Natural killer cell (primary cell): ENCODE measurements around the gene NRSN2. TPM values are rescaled to one million over a fixed set of nuclear protein-coding genes. Genes with fewer than 3 reads are reported as not detected.

Experiments
- ATAC-seq, 3 donors: fragments of 150-1000 bp in 2 of 3; fragments of 200-7000 bp in 1 of 3; cut with Tn5 transposase; 1 replicate in 1 of 3; 2 replicates in 2 of 3; pipeline ENCODE4 v1.10.0; 2021; ENCODE audit warnings: mild to moderate bottlenecking in 2 of 3, moderate library complexity in 2 of 3
- DNase-seq, 2 donors: peaks; one replicate each; pipeline versions ENCODE4 v3.0.0 to v3.0.0-alpha.2; 2013 to 2021; ENCODE audit warnings: mixed read lengths in 1 of 2
- H3K27ac ChIP-seq: one replicate; pipeline ENCODE4 v1.5.1; 2013; ENCODE audit warnings: mild to moderate bottlenecking, low read length
- H3K27me3 ChIP-seq: one replicate; pipeline ENCODE4 v1.6.1; 2013; ENCODE audit warnings: low read length; ENCODE audit not compliant: control insufficient read depth, insufficient read depth
- H3K36me3 ChIP-seq: one replicate; pipeline ENCODE4 v1.6.1; 2013; ENCODE audit warnings: low read length; ENCODE audit not compliant: control insufficient read depth, insufficient read depth
- H3K4me1 ChIP-seq: one replicate; pipeline ENCODE4 v1.6.1; 2013; ENCODE audit warnings: low read length; ENCODE audit not compliant: control insufficient read depth, insufficient read depth
- H3K4me3 ChIP-seq: one replicate; pipeline ENCODE4 v1.5.1; 2013; ENCODE audit warnings: low read length
- H3K9me3 ChIP-seq: one replicate; pipeline ENCODE4 v1.6.1; 2013; ENCODE audit warnings: low read length; ENCODE audit not compliant: control insufficient read depth, insufficient read depth
- H3K27ac Mint-ChIP-seq, 2 donors: one replicate each; pipeline ENCODE4 v1.8.0; 2022; ENCODE audit warnings: mild to moderate bottlenecking in 2 of 2, mixed read lengths in 2 of 2, moderate library complexity in 1 of 2
- H3K27me3 Mint-ChIP-seq, 2 donors: one replicate each; pipeline ENCODE4 v1.8.0; 2022; ENCODE audit warnings: low read depth in 2 of 2, mixed read lengths in 2 of 2
- H3K36me3 Mint-ChIP-seq: one replicate; pipeline ENCODE4 v1.8.0; 2022; ENCODE audit warnings: mixed read lengths
- H3K4me1 Mint-ChIP-seq, 2 donors: one replicate each; pipeline ENCODE4 v1.8.0; 2022; ENCODE audit warnings: mixed read lengths in 2 of 2
- H3K4me3 Mint-ChIP-seq: one replicate; pipeline ENCODE4 v1.8.0; 2022; ENCODE audit warnings: mild to moderate bottlenecking, moderate library complexity, mixed read lengths
- H3K9me3 Mint-ChIP-seq, 2 donors: one replicate each; pipeline ENCODE4 v1.8.0; 2022; ENCODE audit warnings: mixed read lengths in 2 of 2
- WGBS: methylation state at CpG from one replicate; pipeline ENCODE4 v1.1.7; 2013; ENCODE audit warnings: missing lambda C conversion rate; ENCODE audit not compliant: insufficient coverage; 5-methylcytosine and 5-hydroxymethylcytosine counted together
- intact Hi-C: fragments of 100-400 bp; cut with micrococcal nuclease; formaldehyde crosslinking; loops from one replicate; pipeline ENCODE4 v1.14.2; 2022
- total RNA-seq, 4 donors: library from RNA; stranded (reverse); fragments of 120-200 nt in 1 of 4; gene quantifications; one replicate each; pipeline versions ENCODE4 v1.2.3 to v1.2.4, GENCODE V29; 2013 to 2022
- TF ChIP-seq, protein P1 (sequence below): fragments of 200-600 bp; IDR thresholded peaks from one replicate; pipeline ENCODE4 v1.8.0; 2022; ENCODE audit warnings: antibody characterized with exemption

Gene NRSN2
- total RNA-seq, 3 donors from 2014 or later (not counting 1 experiment from before 2014, with no cell fraction given), result 6.6 to 9.3 (median 8.4) TPM

DNA sequence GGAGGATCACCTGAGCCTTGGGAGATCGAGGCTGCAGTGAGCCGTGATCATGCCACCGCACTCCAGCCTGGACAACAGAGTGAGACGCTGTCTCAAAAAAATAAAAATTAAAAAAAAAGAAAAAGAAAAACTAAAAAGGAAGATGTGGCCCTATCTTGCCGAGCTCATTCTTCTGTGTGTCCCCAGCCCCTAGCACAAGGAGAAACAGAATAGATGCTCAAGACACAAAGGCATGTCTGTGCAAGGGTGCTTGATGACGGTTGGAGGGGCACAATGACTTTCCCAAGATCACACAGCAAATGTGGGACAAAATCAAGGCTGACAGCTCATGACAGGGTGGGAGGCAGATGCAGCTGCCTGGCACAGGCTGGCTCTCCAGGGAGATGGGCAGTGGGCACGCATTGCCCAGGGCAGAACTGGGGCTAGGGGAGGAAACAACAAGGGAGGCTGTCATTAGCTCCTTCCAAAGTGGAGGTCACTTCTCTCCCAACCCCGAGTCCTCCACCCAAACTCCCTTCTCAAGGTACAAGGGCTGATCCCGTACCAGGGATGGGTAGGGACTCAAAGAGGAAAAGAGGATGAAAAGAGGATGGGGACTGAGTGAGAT is 775 bp upstream of the NRSN2 start:
- WGBS, result 97% methylated on average over 8 of the region's 9 CpGs
- peak overlapping the region; percentile 62 to 89 for H3K27ac Mint-ChIP-seq

DNA sequence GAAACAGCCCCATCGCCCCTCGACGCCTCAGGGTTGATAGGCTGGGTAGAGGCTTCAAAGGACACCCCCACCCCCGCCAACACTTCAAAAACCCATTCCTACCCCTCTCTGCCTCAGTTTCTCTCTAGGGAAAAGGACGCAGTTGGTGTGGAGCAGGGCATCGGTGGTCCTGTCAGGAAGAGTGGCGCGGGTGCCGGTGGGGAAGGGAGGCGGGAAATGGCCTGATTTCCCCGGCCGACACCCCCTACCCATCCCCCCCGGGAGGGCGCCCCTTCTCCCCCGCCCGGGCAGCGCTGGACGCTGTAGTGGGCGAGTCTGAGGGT is 367 bp downstream of the NRSN2 start:
- 0% methylated on average over 7 of the region's 19 CpGs for WGBS

More for the DNA sequence above, 775 bp upstream of the NRSN2 start:
- TF ChIP-seq, protein P1, sequence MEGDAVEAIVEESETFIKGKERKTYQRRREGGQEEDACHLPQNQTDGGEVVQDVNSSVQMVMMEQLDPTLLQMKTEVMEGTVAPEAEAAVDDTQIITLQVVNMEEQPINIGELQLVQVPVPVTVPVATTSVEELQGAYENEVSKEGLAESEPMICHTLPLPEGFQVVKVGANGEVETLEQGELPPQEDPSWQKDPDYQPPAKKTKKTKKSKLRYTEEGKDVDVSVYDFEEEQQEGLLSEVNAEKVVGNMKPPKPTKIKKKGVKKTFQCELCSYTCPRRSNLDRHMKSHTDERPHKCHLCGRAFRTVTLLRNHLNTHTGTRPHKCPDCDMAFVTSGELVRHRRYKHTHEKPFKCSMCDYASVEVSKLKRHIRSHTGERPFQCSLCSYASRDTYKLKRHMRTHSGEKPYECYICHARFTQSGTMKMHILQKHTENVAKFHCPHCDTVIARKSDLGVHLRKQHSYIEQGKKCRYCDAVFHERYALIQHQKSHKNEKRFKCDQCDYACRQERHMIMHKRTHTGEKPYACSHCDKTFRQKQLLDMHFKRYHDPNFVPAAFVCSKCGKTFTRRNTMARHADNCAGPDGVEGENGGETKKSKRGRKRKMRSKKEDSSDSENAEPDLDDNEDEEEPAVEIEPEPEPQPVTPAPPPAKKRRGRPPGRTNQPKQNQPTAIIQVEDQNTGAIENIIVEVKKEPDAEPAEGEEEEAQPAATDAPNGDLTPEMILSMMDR, result no peak
- Mint-ChIP-seq H3K27me3 (peaks cover 0 to under 1% of the 10 kb centered on the region in 2 donors), H3K36me3 (no peaks in the 10 kb centered on the region), H3K4me1 (peaks cover 11 to 16% of the 10 kb centered on the region in 2 donors), H3K4me3 (peak overlapping the region; percentile 87), H3K9me3 (no peaks in the 10 kb centered on the region)
- Histone ChIP-seq H3K36me3 (no peaks in the 10 kb centered on the region), H3K4me1 (peaks cover 21% of the 10 kb centered on the region), H3K27me3 (no peaks in the 10 kb centered on the region), H3K9me3 (no peaks in the 10 kb centered on the region), H3K4me3 (no peak overlapping the region), H3K27ac (no peak overlapping the region)
- intact Hi-C loops, result no loop called here
- DNase-seq (no peak), ATAC-seq (no peak)

GRCh38 chr20:347640-348484 is 951 bp downstream of the NRSN2 start:
- Histone ChIP-seq H3K4me1 (peaks cover 21% of the 10 kb centered on the region), H3K9me3 (no peaks in the 10 kb centered on the region), H3K4me3 (peak overlapping the region; percentile 93), H3K27ac (peak overlapping the region; percentile 77), H3K27me3 (no peaks in the 10 kb centered on the region), H3K36me3 (no peaks in the 10 kb centered on the region)
- Mint-ChIP-seq H3K36me3 (no peaks in the 10 kb centered on the region), H3K9me3 (no peaks in the 10 kb centered on the region), H3K27me3 (no peaks in the 10 kb centered on the region), H3K27ac (peak overlapping the region; percentile 17 to 89), H3K4me3 (peak overlapping the region; percentile 91), H3K4me1 (peaks cover 17 to 21% of the 10 kb centered on the region in 2 donors)
- under 1% methylated on average over 56 of the region's 61 CpGs for WGBS
- intact Hi-C loops, result no loop called here
- DNase-seq, result peak; percentile 45 to 72
- ATAC-seq, result peak; percentile 83 to 85 (median 85)
- TF ChIP-seq, protein P1, result no peak

More for the DNA sequence above, 367 bp downstream of the NRSN2 start:
- no peaks in the 10 kb centered on the region for H3K9me3 ChIP-seq
- Mint-ChIP-seq H3K9me3 (no peaks in the 10 kb centered on the region), H3K27me3 (no peaks in the 10 kb centered on the region), H3K36me3 (no peaks in the 10 kb centered on the region), H3K27ac (peak overlapping the region in 1 of 2 donors; percentile 89), H3K4me3 (peak overlapping the region; percentile 91), H3K4me1 (peaks cover 17 to 21% of the 10 kb centered on the region in 2 donors)
- H3K4me1 ChIP-seq, result peaks cover 21% of the 10 kb centered on the region
- peak overlapping the region; percentile 93 for H3K4me3 ChIP-seq
- H3K27ac ChIP-seq, result peak overlapping the region; percentile 77
- no peaks in the 10 kb centered on the region for H3K36me3 ChIP-seq
- ATAC-seq (peak in 1 of 3 donors; percentile 1), DNase-seq (no peak)
- TF ChIP-seq, protein P1, result no peak
- no peaks in the 10 kb centered on the region for H3K27me3 ChIP-seq
- intact Hi-C loops, result no loop called here
